Measurements from ENCODE around the gene FNDC11. TPM values are rescaled to one million over a fixed set of nuclear protein-coding genes. Genes with fewer than 3 reads are reported as not detected.

Gene FNDC11
- total and polyA plus RNA-seq, 2 of the 13 experiments (the other 11 are each of a cell fraction or from before 2014, with no cell fraction given) = 0.07 TPM; not detected in 1

- TF ChIP-seq HOXD1 (CRISPR knock-in tag; IDR thresholded peaks at IDR 0.05) = peak; percentile 66; the same call in 1 of the 2 replicates
- TF ChIP-seq ZNF7 (CRISPR knock-in tag; IDR thresholded peaks at IDR 0.05) = no peak
- TF ChIP-seq ETV5 (CRISPR knock-in tag; IDR thresholded peaks at IDR 0.05; ENCODE audit: borderline replicate concordance) = peak; percentile 79
- peak; percentile 61 for TF ChIP-seq E2F5 (CRISPR knock-in tag; conservative IDR thresholded peaks at IDR 0.05)
- peak; percentile 94 for TF ChIP-seq SALL2 (CRISPR knock-in tag; IDR thresholded peaks at IDR 0.05)
- no peak for TF ChIP-seq PRPF4 (IDR thresholded peaks at IDR 0.05; ENCODE audit: low read depth, low read length, poor library complexity, severe bottlenecking)
- TF ChIP-seq MTA1 (CRISPR knock-in tag; IDR thresholded peaks at IDR 0.05; ENCODE audit: borderline replicate concordance) = peak; percentile 95; the same call in 1 of the 2 replicates
- TF ChIP-seq MLXIP (CRISPR knock-in tag; IDR thresholded peaks at IDR 0.05; ENCODE audit: borderline replicate concordance) = no peak
- TF ChIP-seq ATAD3A (CRISPR knock-in tag; IDR thresholded peaks at IDR 0.05) = peak; percentile 13; the same call in 1 of the 2 replicates
- TF ChIP-seq ZFP41 (CRISPR knock-in tag; IDR thresholded peaks at IDR 0.05; ENCODE audit: borderline replicate concordance) = peak; percentile 74; the same call in 1 of the 2 replicates
- no peak; the same call in 1 of the 2 replicates for TF ChIP-seq ETS1 (CRISPR knock-in tag; IDR thresholded peaks at IDR 0.05)
- peak; percentile 70; the same call in 1 of the 2 replicates for TF ChIP-seq MEF2D (CRISPR knock-in tag; IDR thresholded peaks at IDR 0.05)
- TF ChIP-seq ZNF639 (CRISPR knock-in tag; conservative IDR thresholded peaks at IDR 0.05) = peak; percentile 68; the same call in 1 of the 2 replicates
- peak; percentile 95 for TF ChIP-seq NFKBIZ (CRISPR knock-in tag; IDR thresholded peaks at IDR 0.05)
- TF ChIP-seq IKZF4 (CRISPR knock-in tag; IDR thresholded peaks at IDR 0.05; ENCODE audit: borderline replicate concordance, low read depth, not compliant biosample characterization) = peak; percentile 72
- TF ChIP-seq NFRKB (IDR thresholded peaks at IDR 0.05) = no peak
- TF ChIP-seq SIX1 (CRISPR knock-in tag; IDR thresholded peaks at IDR 0.05; ENCODE audit: borderline replicate concordance) = no peak
- no peak; the same call in none of the 2 replicates for TF ChIP-seq MXD1 (CRISPR knock-in tag; IDR thresholded peaks at IDR 0.05)
- peak; percentile 89; the same call in 1 of the 2 replicates for TF ChIP-seq CSRNP1 (CRISPR knock-in tag; IDR thresholded peaks at IDR 0.05)
- peak; percentile 97 for TF ChIP-seq KDM2A (CRISPR knock-in tag; IDR thresholded peaks at IDR 0.05; ENCODE audit: borderline replicate concordance, low read depth)
These were observed 16.3 kb upstream of the FNDC11 start (continued) for GRCh38 chr20:63537525-63538203.

Data from HepG2 (cell line).